ENCODE measurements around the gene SRRM2. TPM values are rescaled to one million over a fixed set of nuclear protein-coding genes. Genes with fewer than 3 reads are reported as not detected.

Gene SRRM2
- total RNA-seq, 4 donors from 2014 or later: 73.9 to 398 (median 255) TPM

GRCh38 chr16:2711370-2712062 is 40.9 kb upstream of the SRRM2 start:
- ATAC-seq: no peak
- WGBS, 2 donors (ENCODE audit: low coverage in 1 of 2): 52 to 65% methylated on average over 2 to 6 of the region's 22 CpGs
- H3K27me3 ChIP-seq: peaks cover 20% of the 10 kb centered on the region
- H3K4me3 ChIP-seq: no peak overlapping the region
- no peaks in the 10 kb centered on the region for H3K9me3 ChIP-seq
- H3K36me3 ChIP-seq: peaks cover 0 to 38% of the 10 kb centered on the region in 2 donors
- H3K4me1 ChIP-seq: peaks cover 0 to 7% (median 0%) of the 10 kb centered on the region in 3 donors
- no peak overlapping the region for H3K27ac ChIP-seq
- TF ChIP-seq POLR2AphosphoS5 (IDR thresholded peaks at IDR 0.05): no peak
- no peak for TF ChIP-seq CTCF (IDR thresholded peaks at IDR 0.05)
- TF ChIP-seq EP300 (IDR thresholded peaks at IDR 0.05): no peak
- no peak for TF ChIP-seq POLR2A (IDR thresholded peaks at IDR 0.05)

- Histone ChIP-seq H3K27me3 (peaks cover 21% of the 10 kb centered on the region), H3K9me3 (no peaks in the 10 kb centered on the region), H3K27ac (no peak overlapping the region), H3K4me1 (peaks cover 0 to 7% (median 0%) of the 10 kb centered on the region in 3 donors), H3K4me3 (no peak overlapping the region), H3K36me3 (peaks cover 0 to 32% of the 10 kb centered on the region in 2 donors)
- WGBS, 2 donors (ENCODE audit: low coverage in 1 of 2): 60 to 64% methylated on average over 2 to 3 of the region's 14 CpGs
- TF ChIP-seq POLR2A (IDR thresholded peaks at IDR 0.05): no peak
- TF ChIP-seq POLR2AphosphoS5 (IDR thresholded peaks at IDR 0.05): no peak
- TF ChIP-seq EP300 (IDR thresholded peaks at IDR 0.05): no peak
- TF ChIP-seq CTCF (IDR thresholded peaks at IDR 0.05): no peak
- ATAC-seq: no peak
These were observed 40.4 kb upstream of the SRRM2 start for GRCh38 chr16:2712063-2712441.

- ATAC-seq: no peak
- 40 to 84% methylated on average over 1 to 5 of the region's 21 CpGs for WGBS, 2 donors (ENCODE audit: low coverage in 1 of 2)
- H3K27me3 ChIP-seq: peaks cover 21% of the 10 kb centered on the region
- no peaks in the 10 kb centered on the region for H3K9me3 ChIP-seq
- H3K4me1 ChIP-seq: peaks cover 0 to 7% (median 0%) of the 10 kb centered on the region in 3 donors
- TF ChIP-seq EP300 (IDR thresholded peaks at IDR 0.05) (no peak), POLR2AphosphoS5 (IDR thresholded peaks at IDR 0.05) (no peak), CTCF (IDR thresholded peaks at IDR 0.05) (no peak), POLR2A (IDR thresholded peaks at IDR 0.05) (no peak)
- no peak overlapping the region for H3K27ac ChIP-seq
- H3K4me3 ChIP-seq: no peak overlapping the region
- H3K36me3 ChIP-seq: peaks cover 0 to 28% of the 10 kb centered on the region in 2 donors
These were observed 39.9 kb upstream of the SRRM2 start for GRCh38 chr16:2712546-2712945.

- WGBS, 2 donors (ENCODE audit: low coverage in 1 of 2): 67% methylated on average over 4 of the region's 14 CpGs; no CpG with 5 or more reads in 1 of the 2 donors
- TF ChIP-seq CTCF (IDR thresholded peaks at IDR 0.05): no peak
- TF ChIP-seq EP300 (IDR thresholded peaks at IDR 0.05): no peak
- no peak for TF ChIP-seq POLR2A (IDR thresholded peaks at IDR 0.05)
- no peak for TF ChIP-seq POLR2AphosphoS5 (IDR thresholded peaks at IDR 0.05)
These were observed 38.9 kb upstream of the SRRM2 start for GRCh38 chr16:2713523-2713922.

More at GRCh38 chr16:2713523-2713922, 38.9 kb upstream of the SRRM2 start:
- H3K4me3 ChIP-seq: no peak overlapping the region
- peaks cover 0 to 7% (median 0%) of the 10 kb centered on the region in 3 donors for H3K4me1 ChIP-seq
- H3K27me3 ChIP-seq: peaks cover 21% of the 10 kb centered on the region
- ATAC-seq: no peak
- peaks cover 0 to 18% of the 10 kb centered on the region in 2 donors for H3K36me3 ChIP-seq
- no peak overlapping the region for H3K27ac ChIP-seq
- no peaks in the 10 kb centered on the region for H3K9me3 ChIP-seq
